ENCODE measurements around the gene SMARCA2.

SMARCA2 gene

GRCh38 chr9:2018162-2018643, 3.1 kb downstream of the SMARCA2 start:
- DNase-seq (ENCODE audit: low read depth, low spot score), result no peak
- H3K36me3 ChIP-seq (ENCODE audit: insufficient read depth, low read length), result no peaks in the 10 kb centered on the region
- no peak for TF ChIP-seq EZH2 (IDR thresholded peaks at IDR 0.05)
- TF ChIP-seq FOXP2 (optimal IDR thresholded peaks at IDR 0.05; ENCODE audit: control extremely low read depth, extremely low read length, insufficient read depth), result no peak
- no peak for TF ChIP-seq POLR2AphosphoS5 (IDR thresholded peaks at IDR 0.05; ENCODE audit: borderline replicate concordance, low read depth, low read length)
- peak overlapping the region; percentile 97 for H3K4me3 ChIP-seq
- peak overlapping the region; percentile 80 for H3K9ac ChIP-seq (ENCODE audit: insufficient read length)
- no peak overlapping the region; the same call in 1 of the 2 replicates for H3K27ac ChIP-seq
- H3K9me3 ChIP-seq (ENCODE audit: low read depth, low read length), result no peaks in the 10 kb centered on the region

GRCh38 chr9:2018764-2019558, 3.8 kb downstream of the SMARCA2 start:
- no peak for TF ChIP-seq POLR2AphosphoS5 (IDR thresholded peaks at IDR 0.05; ENCODE audit: borderline replicate concordance, low read depth, low read length)
- TF ChIP-seq EZH2 (IDR thresholded peaks at IDR 0.05), result no peak
- Histone ChIP-seq H3K36me3 (ENCODE audit: insufficient read depth, low read length) (no peaks in the 10 kb centered on the region), H3K27ac (no peak overlapping the region), H3K9ac (ENCODE audit: insufficient read length) (no peak overlapping the region), H3K9me3 (ENCODE audit: low read depth, low read length) (no peaks in the 10 kb centered on the region), H3K4me3 (peak overlapping the region; percentile 97)
- DNase-seq (ENCODE audit: low read depth, low spot score), result no peak

- TF ChIP-seq POLR2AphosphoS5 (IDR thresholded peaks at IDR 0.05; ENCODE audit: borderline replicate concordance, low read depth, low read length), result no peak
- TF ChIP-seq EZH2 (IDR thresholded peaks at IDR 0.05), result no peak
- TF ChIP-seq FOXP2 (optimal IDR thresholded peaks at IDR 0.05; ENCODE audit: control extremely low read depth, extremely low read length, insufficient read depth), result no peak
- Histone ChIP-seq H3K4me3 (no peak overlapping the region), H3K9me3 (ENCODE audit: low read depth, low read length) (no peaks in the 10 kb centered on the region), H3K27ac (no peak overlapping the region), H3K36me3 (ENCODE audit: insufficient read depth, low read length) (no peaks in the 10 kb centered on the region), H3K9ac (ENCODE audit: insufficient read length) (no peak overlapping the region)
- DNase-seq (ENCODE audit: low read depth, low spot score), result no peak
These were observed 4.6 kb downstream of the SMARCA2 start for GRCh38 chr9:2019723-2020122.

GRCh38 chr9:2021731-2022130, 6.6 kb downstream of the SMARCA2 start:
- Histone ChIP-seq H3K27ac (no peak overlapping the region), H3K9me3 (ENCODE audit: low read depth, low read length) (no peaks in the 10 kb centered on the region), H3K4me3 (no peak overlapping the region), H3K9ac (ENCODE audit: insufficient read length) (no peak overlapping the region), H3K36me3 (ENCODE audit: insufficient read depth, low read length) (no peaks in the 10 kb centered on the region)
- DNase-seq (ENCODE audit: low read depth, low spot score), result no peak
- TF ChIP-seq EZH2 (IDR thresholded peaks at IDR 0.05) (no peak), FOXP2 (optimal IDR thresholded peaks at IDR 0.05; ENCODE audit: control extremely low read depth, extremely low read length, insufficient read depth) (no peak), POLR2AphosphoS5 (IDR thresholded peaks at IDR 0.05; ENCODE audit: borderline replicate concordance, low read depth, low read length) (no peak)

- no peak overlapping the region for H3K27ac ChIP-seq
- no peak overlapping the region for H3K4me3 ChIP-seq
- no peak overlapping the region for H3K9ac ChIP-seq (ENCODE audit: insufficient read length)
- DNase-seq (ENCODE audit: low read depth, low spot score), result no peak
- no peak for TF ChIP-seq EZH2 (IDR thresholded peaks at IDR 0.05)
- TF ChIP-seq POLR2AphosphoS5 (IDR thresholded peaks at IDR 0.05; ENCODE audit: borderline replicate concordance, low read depth, low read length), result no peak
- no peak for TF ChIP-seq FOXP2 (optimal IDR thresholded peaks at IDR 0.05; ENCODE audit: control extremely low read depth, extremely low read length, insufficient read depth)
- no peaks in the 10 kb centered on the region for H3K36me3 ChIP-seq (ENCODE audit: insufficient read depth, low read length)
- no peaks in the 10 kb centered on the region for H3K9me3 ChIP-seq (ENCODE audit: low read depth, low read length)
These were observed 7.4 kb downstream of the SMARCA2 start for GRCh38 chr9:2022560-2022959.

- no peak overlapping the region for H3K27ac ChIP-seq
- no peak overlapping the region for H3K9ac ChIP-seq (ENCODE audit: insufficient read length)
- no peaks in the 10 kb centered on the region for H3K36me3 ChIP-seq (ENCODE audit: insufficient read depth, low read length)
- no peak for TF ChIP-seq EZH2 (IDR thresholded peaks at IDR 0.05)
- TF ChIP-seq POLR2AphosphoS5 (IDR thresholded peaks at IDR 0.05; ENCODE audit: borderline replicate concordance, low read depth, low read length), result no peak
- no peak for TF ChIP-seq FOXP2 (optimal IDR thresholded peaks at IDR 0.05; ENCODE audit: control extremely low read depth, extremely low read length, insufficient read depth)
- no peak for DNase-seq (ENCODE audit: low read depth, low spot score)
- no peak overlapping the region for H3K4me3 ChIP-seq
- no peaks in the 10 kb centered on the region for H3K9me3 ChIP-seq (ENCODE audit: low read depth, low read length)
These were observed 7.9 kb downstream of the SMARCA2 start for GRCh38 chr9:2023042-2023441.

GRCh38 chr9:2023532-2023931, 8.4 kb downstream of the SMARCA2 start:
- Histone ChIP-seq H3K4me3 (no peak overlapping the region), H3K27ac (no peak overlapping the region), H3K9me3 (ENCODE audit: low read depth, low read length) (no peaks in the 10 kb centered on the region), H3K36me3 (ENCODE audit: insufficient read depth, low read length) (no peaks in the 10 kb centered on the region), H3K9ac (ENCODE audit: insufficient read length) (no peak overlapping the region)
- no peak for TF ChIP-seq POLR2AphosphoS5 (IDR thresholded peaks at IDR 0.05; ENCODE audit: borderline replicate concordance, low read depth, low read length)
- no peak for TF ChIP-seq FOXP2 (optimal IDR thresholded peaks at IDR 0.05; ENCODE audit: control extremely low read depth, extremely low read length, insufficient read depth)
- TF ChIP-seq EZH2 (IDR thresholded peaks at IDR 0.05), result no peak
- no peak for DNase-seq (ENCODE audit: low read depth, low spot score)

GRCh38 chr9:2024888-2025782, 10.0 kb downstream of the SMARCA2 start:
- H3K4me3 ChIP-seq, result no peak overlapping the region

More at GRCh38 chr9:2024888-2025782, 10.0 kb downstream of the SMARCA2 start:
- Histone ChIP-seq H3K27ac (no peak overlapping the region), H3K36me3 (ENCODE audit: insufficient read depth, low read length) (no peaks in the 10 kb centered on the region), H3K9ac (ENCODE audit: insufficient read length) (no peak overlapping the region), H3K9me3 (ENCODE audit: low read depth, low read length) (no peaks in the 10 kb centered on the region)
- TF ChIP-seq FOXP2 (optimal IDR thresholded peaks at IDR 0.05; ENCODE audit: control extremely low read depth, extremely low read length, insufficient read depth) (no peak), EZH2 (IDR thresholded peaks at IDR 0.05) (no peak), POLR2AphosphoS5 (IDR thresholded peaks at IDR 0.05; ENCODE audit: borderline replicate concordance, low read depth, low read length) (no peak)
- DNase-seq (ENCODE audit: low read depth, low spot score), result no peak
